Left cardiac atrium (tissue), 4 donors: ENCODE data around the gene SUN2. TPM values are rescaled to one million over a fixed set of nuclear protein-coding genes. Genes with fewer than 3 reads are reported as not detected.

Experiments
- ATAC-seq, 2 donors: fragments of 200-7000 bp; cut with Tn5 transposase; one replicate each; pipeline ENCODE4 v1.9.1; 2020; ENCODE audit warnings: mild to moderate bottlenecking in 2 of 2, moderate library complexity in 2 of 2
- DNase-seq: peaks from one replicate; pipeline ENCODE4 v3.0.0-alpha.2; 2020
- intact Hi-C, 2 donors: fragments of 100-400 bp; cut with DNase I; formaldehyde crosslinking; loops; one replicate each; pipeline versions ENCODE4 v1.14.1 to v1.15.1; 2022 to 2023
- total RNA-seq, 2 donors: library from RNA; stranded (reverse); fragmentation: NEBNext Ultra II Directional; extraction: Animal tissue kit (Norgen Biotek cat#: 25700); gene quantifications; one replicate each; pipeline ENCODE4 v1.2.1, GENCODE V29; 2021
- donor health status: DM: no; HTN: yes; CAD: no.
- donor health status: DM: no; HTN: yes; CAD: no; lungs with severe emphysema.
- donor health status: DM: yes; HTN: yes; CAD: no.
- donor health status: Dilated cardiomyopathy.

SUN2 gene
- total RNA-seq, 2 donors from 2014 or later = 109 to 133 TPM

DNA sequence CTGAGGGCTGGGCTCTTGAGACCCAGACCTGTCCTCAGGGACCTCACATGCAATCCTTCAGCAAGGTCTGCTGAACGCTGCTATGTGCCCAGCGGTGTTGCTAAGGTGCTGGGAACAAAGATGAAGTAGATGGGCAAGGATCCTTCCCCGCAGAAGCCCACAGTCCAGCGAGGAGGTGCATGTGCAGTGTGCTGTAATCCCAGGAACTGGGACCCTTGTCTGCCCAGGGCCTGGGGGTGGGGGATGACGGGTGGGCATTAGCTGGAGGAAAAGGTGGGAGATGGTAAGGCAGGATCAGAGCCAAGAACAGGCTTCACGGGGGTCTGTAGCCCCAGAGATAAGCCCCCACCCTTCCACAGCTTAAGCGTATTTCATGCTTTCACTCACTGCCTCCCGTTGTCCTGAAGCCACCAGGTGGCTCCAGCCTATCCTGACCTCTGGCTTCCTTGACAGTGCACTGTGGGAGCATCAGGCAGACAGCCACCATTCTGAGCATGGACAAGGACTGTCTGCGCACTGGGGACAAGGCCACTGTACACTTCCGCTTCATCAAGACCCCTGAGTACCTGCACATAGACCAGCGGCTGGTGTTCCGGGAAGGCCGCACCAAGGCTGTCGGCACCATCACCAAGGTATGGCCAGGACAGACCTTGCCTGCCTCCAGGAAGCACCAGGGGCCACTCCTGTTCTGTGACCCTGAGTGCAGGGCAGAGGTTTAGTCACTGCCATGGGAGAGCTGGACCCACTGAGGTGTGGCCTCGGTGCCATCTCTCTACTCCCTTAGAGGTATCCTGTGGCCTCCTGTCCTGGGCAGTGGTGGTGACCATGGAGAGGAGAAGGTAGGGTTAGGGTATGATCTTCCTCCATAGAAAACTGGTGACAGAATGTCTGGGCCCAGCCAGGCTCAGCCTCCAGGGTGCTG is 28.0 kb downstream of the SUN2 start:
- ATAC-seq = no peak
- no peak for DNase-seq
- intact Hi-C loops = no loop called here

DNA sequence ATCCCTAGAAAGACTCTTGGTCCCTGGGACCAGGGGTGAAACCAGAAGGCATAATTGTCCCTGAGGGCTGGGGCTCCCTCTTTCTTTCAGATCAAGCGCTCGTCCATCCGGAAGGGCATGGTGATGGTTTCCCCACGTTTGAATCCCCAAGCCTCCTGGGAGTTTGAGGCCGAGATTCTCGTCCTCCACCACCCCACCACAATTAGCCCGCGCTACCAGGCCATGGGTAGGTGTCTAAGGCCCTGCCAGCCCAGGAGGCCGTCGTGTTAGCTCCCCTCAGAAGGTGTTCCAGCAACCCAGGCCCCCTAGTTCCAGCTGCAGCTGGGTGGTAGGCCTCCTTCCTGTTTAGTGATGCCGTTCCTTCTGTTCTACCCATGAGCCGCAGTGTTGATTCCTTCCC is 28.7 kb downstream of the SUN2 start:
- ATAC-seq = no peak
- intact Hi-C loops = no loop called here

DNA sequence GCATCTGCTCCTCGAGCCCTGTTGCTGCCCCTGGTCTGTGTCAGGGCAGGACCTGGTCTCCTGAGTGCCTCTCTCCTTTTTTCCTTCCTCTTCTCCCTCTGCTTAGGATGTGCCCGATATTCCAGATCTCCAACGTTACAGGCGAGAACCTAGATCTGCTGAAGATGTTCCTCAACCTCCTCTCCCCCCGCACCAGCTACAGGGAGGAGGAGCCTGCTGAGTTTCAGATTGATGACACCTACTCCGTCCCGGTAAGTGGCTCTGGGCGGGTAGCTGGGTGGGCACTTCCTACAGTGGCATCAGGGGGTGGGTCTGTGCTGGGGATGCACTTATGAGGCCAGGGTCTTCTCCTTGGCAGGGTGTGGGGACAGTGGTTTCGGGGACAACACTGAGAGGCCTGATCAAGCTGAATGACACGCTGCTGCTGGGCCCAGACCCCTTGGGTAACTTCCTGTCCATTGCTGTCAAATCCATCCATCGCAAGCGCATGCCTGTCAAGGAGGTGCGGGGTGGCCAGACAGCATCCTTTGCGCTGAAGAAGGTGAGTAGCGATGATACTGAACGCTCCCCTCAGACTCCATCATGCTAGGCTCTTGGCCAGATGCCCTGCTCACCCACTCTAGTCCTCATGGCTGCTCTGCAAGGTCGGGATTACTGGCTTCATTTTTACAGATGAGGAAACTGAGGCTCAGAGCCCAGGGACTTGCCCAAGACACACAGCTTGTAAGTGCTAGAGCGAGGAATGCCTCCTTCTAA is 29.7 kb downstream of the SUN2 start:
- DNase-seq = no peak
- intact Hi-C loops = no loop called here
- ATAC-seq = no peak

More for the DNA sequence above, 28.7 kb downstream of the SUN2 start:
- no peak for DNase-seq

DNA sequence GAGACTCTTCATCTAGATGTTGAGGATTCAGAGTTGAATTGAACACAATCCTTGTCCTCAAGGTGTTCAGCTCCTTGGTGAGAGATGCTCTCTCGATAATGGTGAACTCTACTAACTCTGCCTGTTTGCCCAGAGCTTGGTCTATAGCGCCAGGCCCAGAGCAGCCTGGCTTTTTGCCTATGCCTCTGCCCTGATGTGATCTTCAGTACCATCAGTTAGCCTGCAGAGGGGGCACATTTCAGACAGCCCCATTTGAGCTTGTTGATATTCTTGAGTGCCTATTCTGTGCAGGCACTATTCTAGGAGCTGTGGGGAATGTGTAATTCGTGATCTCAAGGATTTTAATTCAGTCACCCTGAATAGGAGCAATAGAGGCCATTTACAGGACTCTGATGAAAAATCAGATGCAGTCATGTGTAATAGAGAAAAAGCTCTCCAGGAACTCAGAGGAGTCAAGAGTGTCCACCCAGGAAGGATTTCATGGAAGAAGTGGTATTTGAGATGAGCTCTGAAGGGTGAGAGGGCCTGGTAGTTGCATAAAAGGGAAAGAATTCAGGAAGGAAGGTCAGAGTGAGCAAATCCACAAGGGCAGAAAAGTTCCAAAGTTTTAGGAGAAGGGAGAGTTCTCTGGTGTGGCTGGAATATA is 30.7 kb downstream of the SUN2 start:
- intact Hi-C loops = no loop called here
- DNase-seq (no peak), ATAC-seq (peak in 1 of 2 donors; percentile 25)

DNA sequence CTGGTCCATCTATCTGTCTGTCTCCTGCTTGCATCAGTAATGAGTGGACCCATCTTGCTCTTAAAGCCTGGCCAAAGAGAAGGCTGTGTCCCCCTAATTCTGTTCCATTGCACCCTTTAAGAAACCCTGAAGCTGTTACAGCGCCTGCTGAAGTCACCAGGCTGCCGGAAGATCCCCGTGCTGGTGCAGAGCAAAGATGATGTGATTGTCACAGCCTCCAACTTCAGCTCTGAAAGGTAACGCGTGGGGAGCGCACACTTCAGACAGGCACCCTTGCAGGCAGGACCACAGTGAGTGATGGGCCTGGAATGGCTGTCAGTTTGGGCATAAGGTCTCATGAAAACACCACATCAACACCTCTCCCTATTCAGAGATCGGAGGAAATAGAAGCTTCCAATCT is 31.6 kb downstream of the SUN2 start:
- DNase-seq (no peak), ATAC-seq (no peak)
- intact Hi-C loops = no loop called here

DNA sequence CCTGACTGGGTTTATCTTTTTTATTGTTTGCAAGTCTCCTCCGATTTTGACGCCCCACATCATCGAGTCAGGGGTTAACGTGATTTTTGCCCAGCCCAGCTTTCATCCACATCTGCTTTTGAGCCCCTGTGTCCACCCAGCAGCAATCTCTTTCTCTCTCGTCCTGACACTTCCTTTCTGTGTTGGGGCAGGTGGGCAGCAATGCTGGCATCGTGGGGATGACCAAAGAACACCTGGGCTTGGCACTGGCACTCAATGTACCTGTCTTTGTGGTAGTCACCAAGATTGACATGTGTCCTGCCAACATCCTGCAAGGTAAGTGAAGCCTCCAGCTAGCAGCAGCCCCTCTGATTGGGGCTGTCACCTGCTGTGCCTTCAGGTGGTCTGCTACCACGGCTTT is 34.2 kb downstream of the SUN2 start:
- intact Hi-C loops = no loop called here
- DNase-seq (no peak), ATAC-seq (no peak)

DNA sequence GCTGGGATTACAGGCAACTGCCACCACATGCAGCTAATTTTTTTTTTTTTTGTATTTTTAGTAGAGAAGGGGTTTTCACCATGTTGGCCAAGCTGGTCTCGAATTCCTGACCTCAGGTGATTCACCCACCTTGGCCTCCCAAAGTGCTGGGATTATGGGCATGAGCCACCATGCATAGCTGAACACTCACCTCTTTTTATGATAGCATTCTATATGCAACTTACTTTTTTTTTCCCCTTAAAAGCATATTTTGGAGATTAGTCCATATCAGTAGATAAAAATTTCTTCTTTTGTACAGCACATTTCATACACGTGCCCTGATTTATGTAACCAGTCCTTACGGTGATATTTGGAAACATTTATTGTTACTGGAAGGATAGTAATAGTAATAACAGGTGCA is 35.4 kb downstream of the SUN2 start:
- no peak for DNase-seq
- intact Hi-C loops = no loop called here
- ATAC-seq = no peak

DNA sequence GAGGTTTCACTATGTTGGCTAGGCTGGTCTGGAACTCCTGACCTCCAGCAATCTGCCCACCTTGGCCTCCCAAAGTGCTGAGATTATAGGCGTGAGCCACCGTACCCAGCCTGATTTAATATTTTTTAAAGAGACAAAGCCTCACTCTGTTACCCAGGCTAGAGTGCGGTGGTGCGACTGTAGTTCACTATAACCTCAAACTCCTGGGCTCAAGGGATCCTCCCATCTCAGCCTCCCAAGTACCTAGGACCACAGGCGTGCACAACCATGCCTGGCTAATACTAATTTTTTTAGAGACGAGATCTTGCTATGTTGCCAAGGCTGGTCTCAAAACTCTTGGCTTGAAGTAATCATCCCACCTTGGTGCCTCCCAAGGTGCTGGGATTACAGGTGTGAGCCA is 36.6 kb downstream of the SUN2 start:
- ATAC-seq = no peak
- no peak for DNase-seq
- intact Hi-C loops = no loop called here

DNA sequence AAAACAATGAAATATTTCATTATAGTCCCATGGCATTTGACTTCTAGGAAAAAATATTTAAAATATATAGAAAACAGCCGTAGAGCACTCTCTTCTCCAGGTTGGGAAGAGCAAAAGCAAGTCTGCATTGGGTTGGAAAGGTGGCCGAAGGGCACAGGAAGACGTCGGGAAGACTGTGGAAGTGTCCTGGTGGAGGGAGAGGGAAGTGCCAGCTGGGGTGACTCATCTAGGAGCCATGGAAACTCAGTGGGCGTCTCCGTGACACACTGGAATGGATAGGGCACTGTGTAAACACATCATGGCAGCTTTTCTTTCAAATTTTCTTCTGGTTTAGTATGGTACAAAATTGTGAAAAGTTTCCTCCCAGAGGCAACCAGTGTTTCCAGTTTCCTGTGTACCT is 37.4 kb downstream of the SUN2 start:
- DNase-seq = peak; percentile 74
- intact Hi-C loops = no loop called here
- ATAC-seq = peak; percentile 86 to 95

DNA sequence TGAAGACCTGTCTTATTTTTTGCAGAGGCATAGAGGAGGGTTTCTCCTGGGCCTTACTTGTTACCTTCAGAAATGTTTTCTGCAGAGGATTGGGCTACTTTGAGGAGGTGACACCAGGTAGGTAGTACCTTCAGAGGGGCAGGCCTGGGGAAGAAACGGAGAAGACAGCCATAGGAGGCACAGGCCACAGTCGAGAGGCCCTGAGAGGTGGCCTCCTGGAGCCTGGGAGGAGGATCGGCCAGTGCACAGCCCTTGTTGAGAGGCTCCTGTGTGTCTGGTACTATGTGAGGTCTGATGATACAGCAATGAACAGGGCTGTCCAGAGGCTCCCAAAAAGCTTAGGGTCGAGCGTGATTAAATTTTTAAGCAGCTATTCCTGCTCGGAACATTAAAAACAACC is 38.6 kb downstream of the SUN2 start:
- DNase-seq (no peak), ATAC-seq (no peak)
- intact Hi-C loops = no loop called here

DNA sequence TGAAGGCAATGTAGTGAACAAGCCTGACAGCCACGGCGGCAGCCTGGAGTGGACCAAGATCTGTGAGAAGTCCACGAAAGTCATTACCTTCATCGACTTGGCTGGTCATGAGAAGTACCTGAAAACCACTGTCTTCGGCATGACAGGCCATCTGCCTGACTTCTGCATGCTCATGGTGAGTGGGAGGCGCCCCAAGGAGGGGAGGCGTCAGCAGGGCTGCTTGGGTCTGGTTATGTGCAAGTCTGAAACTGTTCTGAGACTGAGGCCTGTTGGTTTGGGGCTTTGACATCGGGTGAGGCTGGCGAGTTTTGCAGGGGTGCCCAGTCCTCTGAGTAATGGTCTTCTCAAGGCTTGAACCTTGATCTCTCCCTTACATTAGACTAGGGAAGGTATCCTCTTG is 39.0 kb downstream of the SUN2 start:
- intact Hi-C loops = no loop called here
- DNase-seq (no peak), ATAC-seq (no peak)

DNA sequence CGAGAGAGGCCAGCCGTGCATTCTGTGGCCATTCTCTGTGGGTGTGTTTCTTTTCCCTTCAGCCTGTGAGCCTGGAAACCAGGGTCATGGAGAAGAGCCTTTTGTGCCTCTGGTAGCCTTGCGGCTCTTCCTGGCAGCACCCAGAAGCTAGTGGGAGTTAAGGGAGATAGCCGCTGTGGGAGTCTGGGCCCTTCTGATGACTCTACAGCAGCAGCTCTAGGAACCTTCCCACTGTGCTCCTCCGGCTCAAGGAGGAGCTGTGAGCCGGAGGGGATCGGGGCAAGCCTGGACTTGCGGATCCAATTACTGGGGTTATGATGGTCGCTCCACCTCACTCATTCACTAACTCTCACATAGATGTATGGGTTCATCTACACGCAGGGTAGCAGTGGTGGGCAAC is 39.5 kb downstream of the SUN2 start:
- DNase-seq = no peak
- intact Hi-C loops = no loop called here
- no peak for ATAC-seq

DNA sequence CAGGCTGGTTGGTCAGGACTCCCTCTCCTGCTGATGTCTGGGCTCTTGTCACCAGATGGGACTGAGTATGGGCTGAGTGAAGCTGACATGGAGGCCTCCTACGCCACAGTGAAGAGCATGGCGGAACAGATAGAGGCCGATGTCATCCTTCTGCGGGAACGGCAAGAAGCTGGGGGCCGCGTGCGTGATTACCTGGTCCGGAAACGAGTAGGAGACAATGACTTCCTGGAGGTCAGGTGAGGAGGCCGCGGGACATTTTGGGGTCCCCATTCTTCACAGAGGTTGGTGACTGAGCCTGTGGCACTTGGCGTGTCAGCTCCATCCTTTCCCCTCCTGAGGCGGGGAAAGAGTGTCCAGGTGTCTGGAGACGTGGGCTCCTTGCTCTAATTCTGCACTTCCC is 39.9 kb downstream of the SUN2 start:
- ATAC-seq = no peak
- intact Hi-C loops = no loop called here
- no peak for DNase-seq

DNA sequence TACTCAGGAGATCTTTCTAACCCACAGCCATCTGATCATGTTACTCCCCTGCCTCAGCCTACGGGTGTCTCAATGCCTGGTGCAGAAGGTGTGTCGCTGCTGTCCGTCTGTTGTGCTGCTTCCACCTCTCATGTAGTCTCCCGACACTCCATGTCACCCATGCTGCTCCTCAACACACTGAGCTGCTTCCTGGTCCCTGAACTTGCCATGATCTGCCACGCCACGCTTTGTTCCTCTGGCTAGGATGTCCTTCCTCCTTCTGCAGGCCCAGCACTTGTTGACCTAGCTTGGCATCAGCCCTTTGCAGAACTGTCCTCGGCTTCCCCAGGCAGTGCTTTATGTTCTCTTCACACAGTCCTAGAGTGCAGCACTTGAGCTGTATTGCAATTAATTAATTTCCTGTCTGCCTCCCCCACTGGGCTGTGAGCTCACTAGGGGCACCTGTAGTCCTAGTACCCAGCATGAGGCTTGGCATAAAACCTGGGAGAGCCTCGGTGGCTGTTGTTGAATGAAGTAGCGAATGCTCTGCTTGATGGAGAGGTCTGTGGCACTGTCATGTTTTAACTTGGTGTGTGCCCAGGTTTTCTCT is 40.5 kb downstream of the SUN2 start:
- ATAC-seq (peak in 1 of 2 donors; percentile 3), DNase-seq (no peak)
- intact Hi-C loops = no loop called here

DNA sequence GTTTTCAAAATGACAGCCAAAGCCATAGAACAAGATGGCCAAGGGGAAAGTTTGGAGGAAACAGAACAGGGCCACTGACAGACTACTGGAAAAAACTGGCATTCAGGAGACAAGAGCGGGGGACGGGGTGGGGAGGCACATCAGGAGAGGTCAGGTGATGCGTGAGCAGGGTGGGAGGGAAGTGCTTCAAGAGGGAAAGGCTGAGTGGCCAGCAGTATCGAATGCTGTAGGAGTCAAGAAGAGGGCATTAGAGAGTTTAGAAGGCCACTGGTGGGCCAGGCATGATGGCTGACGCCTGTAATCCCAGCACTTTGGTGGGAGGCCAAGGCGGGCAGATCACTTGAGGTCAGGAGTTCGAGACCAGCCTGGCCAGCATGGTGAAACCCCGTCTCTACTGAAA is 41.9 kb downstream of the SUN2 start:
- DNase-seq = no peak
- no peak for ATAC-seq
- intact Hi-C loops = loop anchor here in 1 of 2 donors (5.0 kb wide), 1 partner anchor 33 kb away; no protein-coding TSS in a partner anchor

DNA sequence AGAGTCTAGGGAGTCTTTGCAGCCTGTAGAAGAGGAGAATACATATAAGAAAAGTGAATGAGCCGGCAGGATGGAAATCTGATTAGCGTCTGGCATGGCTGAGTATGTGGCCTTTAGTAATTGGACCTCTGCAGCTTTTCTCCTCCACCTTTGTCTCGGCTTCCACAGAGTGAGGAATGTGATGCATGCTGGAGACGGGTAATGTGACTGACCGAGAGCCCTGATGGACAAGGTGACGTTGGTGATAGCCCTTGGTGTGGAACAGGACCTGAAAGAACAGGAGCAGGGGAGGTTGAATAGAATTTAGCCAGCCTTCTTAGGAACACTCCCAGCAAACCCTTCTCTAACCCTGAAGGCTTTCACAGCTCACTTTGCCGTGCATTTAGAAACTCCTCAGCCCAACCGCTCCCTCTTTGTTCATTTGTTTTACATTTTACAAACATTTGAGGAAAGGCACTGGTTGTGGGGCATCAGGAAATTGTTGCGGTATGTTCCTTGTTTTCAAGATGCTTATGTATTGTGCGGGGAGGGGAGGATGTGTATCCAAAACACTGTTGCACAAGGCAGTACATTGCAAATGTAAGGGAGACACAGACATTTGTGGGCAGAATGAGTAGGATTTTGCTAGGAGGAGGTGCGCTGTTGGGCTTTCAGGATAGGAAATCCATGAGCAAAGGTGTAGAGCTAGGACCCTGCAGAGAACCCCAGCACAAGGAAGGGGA is 43.2 kb downstream of the SUN2 start:
- intact Hi-C loops = loop anchor here in 1 of 2 donors (5.0 kb wide), 1 partner anchor 35 kb away; no protein-coding TSS in a partner anchor
- DNase-seq (no peak), ATAC-seq (no peak)

DNA sequence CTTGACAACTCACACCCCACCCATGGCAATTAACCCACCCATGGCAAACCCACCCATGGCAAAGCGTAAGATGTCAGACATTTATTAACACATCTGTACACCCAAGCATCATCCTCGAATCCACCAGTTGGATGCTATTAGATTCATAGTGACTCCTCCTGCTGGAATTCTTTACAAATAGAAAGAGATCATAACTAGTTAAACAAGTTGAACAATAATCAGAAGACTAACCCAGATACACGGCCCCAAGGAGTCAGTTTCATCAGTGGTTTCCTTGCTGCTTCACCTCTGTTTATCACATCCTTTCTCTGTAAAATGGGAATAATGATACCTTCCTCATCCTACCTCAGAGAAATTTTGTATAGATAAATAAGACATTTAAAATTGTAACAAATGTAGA is 44.9 kb downstream of the SUN2 start:
- intact Hi-C loops = loop anchor here in 1 of 2 donors (5.0 kb wide), 1 partner anchor 36 kb away; no protein-coding TSS in a partner anchor
- DNase-seq (no peak), ATAC-seq (no peak)

DNA sequence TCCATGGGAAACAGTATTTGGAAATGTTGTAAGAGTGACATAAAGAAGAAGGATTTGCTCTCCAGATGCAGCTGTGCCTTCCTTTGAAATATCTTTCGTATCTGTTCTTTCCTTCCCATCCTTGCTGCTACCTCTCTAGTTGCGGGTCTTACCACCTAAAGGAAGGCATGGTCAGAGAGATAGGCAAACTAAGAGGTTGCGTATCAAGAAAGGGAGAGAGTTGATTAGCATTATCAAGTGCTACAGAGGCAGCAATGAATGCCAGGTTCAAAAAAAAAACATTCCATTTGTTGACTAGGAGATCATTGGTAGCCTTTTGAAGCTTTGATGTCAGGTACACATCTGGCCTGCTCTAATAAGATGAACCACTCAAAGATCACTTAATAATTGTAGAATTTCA is 45.4 kb downstream of the SUN2 start:
- intact Hi-C loops = loop anchor here in 1 of 2 donors (5.0 kb wide), 1 partner anchor 37 kb away; no protein-coding TSS in a partner anchor
- ATAC-seq (no peak), DNase-seq (no peak)

DNA sequence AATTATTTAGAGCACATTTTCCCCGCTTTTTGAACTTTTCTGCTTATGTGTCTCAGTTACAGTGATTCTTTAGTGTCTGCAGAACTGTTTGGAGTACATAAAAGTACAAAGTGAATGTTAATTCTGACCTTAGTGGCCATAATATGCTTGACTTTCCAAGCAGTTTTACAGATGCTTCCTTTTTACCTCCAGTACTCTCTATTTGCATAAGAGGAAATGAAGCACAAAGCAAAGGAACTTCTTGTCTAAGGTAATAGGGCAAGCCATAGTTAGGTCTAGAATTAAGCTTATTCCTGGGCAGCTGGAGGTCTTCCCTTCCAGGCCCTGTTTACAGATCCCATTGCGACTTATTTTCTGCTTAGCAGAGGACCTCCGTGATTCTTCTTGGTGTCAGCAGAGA is 46.5 kb downstream of the SUN2 start:
- ATAC-seq (no peak), DNase-seq (no peak)
- intact Hi-C loops = no loop called here
